ENCODE data around the gene ZNF337.
"Not testable (repeated sequence)": the region's sequence is repeated elsewhere in the genome, so short reads cannot be mapped to it uniquely, and the experiment has no call there.

DNA sequence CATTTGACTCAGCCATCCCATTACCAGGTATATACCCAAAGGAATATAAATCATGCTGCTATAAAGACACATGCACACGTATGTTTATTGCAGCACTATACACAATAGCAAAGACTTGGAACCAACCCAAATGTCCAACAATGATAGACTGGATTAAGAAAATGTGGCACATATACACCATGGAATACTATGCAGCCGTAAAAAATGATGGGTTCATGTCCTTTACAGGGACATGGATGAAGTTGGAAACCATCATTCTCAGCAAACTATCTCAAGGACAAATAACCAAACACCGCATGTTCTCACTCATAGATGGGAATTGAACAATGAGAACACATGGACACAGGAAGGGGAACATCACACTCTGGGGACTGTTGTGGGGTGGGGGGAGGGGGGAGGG is 12.8 kb downstream of the ZNF337 start:
- TF ChIP-seq, protein P1, sequence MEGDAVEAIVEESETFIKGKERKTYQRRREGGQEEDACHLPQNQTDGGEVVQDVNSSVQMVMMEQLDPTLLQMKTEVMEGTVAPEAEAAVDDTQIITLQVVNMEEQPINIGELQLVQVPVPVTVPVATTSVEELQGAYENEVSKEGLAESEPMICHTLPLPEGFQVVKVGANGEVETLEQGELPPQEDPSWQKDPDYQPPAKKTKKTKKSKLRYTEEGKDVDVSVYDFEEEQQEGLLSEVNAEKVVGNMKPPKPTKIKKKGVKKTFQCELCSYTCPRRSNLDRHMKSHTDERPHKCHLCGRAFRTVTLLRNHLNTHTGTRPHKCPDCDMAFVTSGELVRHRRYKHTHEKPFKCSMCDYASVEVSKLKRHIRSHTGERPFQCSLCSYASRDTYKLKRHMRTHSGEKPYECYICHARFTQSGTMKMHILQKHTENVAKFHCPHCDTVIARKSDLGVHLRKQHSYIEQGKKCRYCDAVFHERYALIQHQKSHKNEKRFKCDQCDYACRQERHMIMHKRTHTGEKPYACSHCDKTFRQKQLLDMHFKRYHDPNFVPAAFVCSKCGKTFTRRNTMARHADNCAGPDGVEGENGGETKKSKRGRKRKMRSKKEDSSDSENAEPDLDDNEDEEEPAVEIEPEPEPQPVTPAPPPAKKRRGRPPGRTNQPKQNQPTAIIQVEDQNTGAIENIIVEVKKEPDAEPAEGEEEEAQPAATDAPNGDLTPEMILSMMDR (IDR thresholded peaks at IDR 0.05): not testable (repeated sequence)
- not testable (repeated sequence) for TF ChIP-seq POLR2A, POLR2AphosphoS5 (IDR thresholded peaks at IDR 0.05)
